GM23338 (cell line): ENCODE measurements around the gene NUDT4. TPM values are rescaled to one million over a fixed set of nuclear protein-coding genes. Genes with fewer than 3 reads are reported as not detected.

Source experiments
- ATAC-seq: fragments of 200-7000 bp; cut with Tn5 transposase; 3 replicates; pipeline ENCODE4 v1.9.1; 2020
- DNase-seq: peaks from one replicate; pipeline ENCODE4 v3.0.0-alpha.2; 2015; ENCODE audit warnings: low spot score
- H2AFZ ChIP-seq: fragments of 200-600 bp; sonication (generic); 2 replicates; pipeline ENCODE4 v1.8.0; 2016; ENCODE audit warnings: antibody characterized with exemption, mild to moderate bottlenecking, moderate library complexity
- H3F3A ChIP-seq: fragments of 200-600 bp; sonication (generic); replicated peaks from 2 replicates; pipeline ENCODE4 v1.8.0; 2017; ENCODE audit warnings: antibody characterized with exemption, mixed run types, low read depth
- H3K27ac ChIP-seq: fragments of 200-600 bp; sonication (generic); 2 replicates; pipeline ENCODE4 v1.6.1; 2016; ENCODE audit warnings: low read depth
- H3K27me3 ChIP-seq: fragments of 200-600 bp; sonication (generic); 2 replicates; pipeline ENCODE4 v1.8.0; 2016; ENCODE audit warnings: mild to moderate bottlenecking, mixed run types, moderate library complexity; ENCODE audit not compliant: insufficient read depth
- H3K36me3 ChIP-seq: fragments of 200-600 bp; sonication (generic); 2 replicates; pipeline ENCODE4 v1.8.0; 2016; ENCODE audit warnings: mild to moderate bottlenecking; ENCODE audit not compliant: insufficient read depth
- H3K4me1 ChIP-seq: fragments of 200-600 bp; sonication (generic); 2 replicates; pipeline ENCODE4 v1.8.0; 2016; ENCODE audit warnings: mild to moderate bottlenecking, moderate library complexity; ENCODE audit not compliant: insufficient read depth
- H3K4me2 ChIP-seq: fragments of 200-600 bp; sonication (generic); 2 replicates; pipeline ENCODE4 v1.7.1; 2017; ENCODE audit warnings: mixed run types
- H3K4me3 ChIP-seq: fragments of 200-600 bp; sonication (generic); 2 replicates; pipeline ENCODE4 v1.6.1; 2016; ENCODE audit warnings: mixed run types
- H3K79me2 ChIP-seq: fragments of 200-600 bp; sonication (generic); replicated peaks from 2 replicates; pipeline ENCODE4 v1.8.0; 2017; ENCODE audit warnings: mild to moderate bottlenecking; ENCODE audit not compliant: insufficient read depth
- H3K9me2 ChIP-seq: fragments of 200-600 bp; sonication (generic); 2 replicates; pipeline ENCODE4 v1.8.0; 2017; ENCODE audit not compliant: insufficient read depth
- H4K20me1 ChIP-seq: fragments of 200-600 bp; sonication (generic); replicated peaks from 2 replicates; pipeline ENCODE4 v1.8.0; 2017; ENCODE audit warnings: mild to moderate bottlenecking; ENCODE audit not compliant: insufficient read depth
- H3K27ac Mint-ChIP-seq: 2 replicates; pipeline ENCODE4 v1.8.0; 2020; ENCODE audit warnings: inconsistent platforms, mild to moderate bottlenecking, moderate library complexity, mixed read lengths
- H3K27me3 Mint-ChIP-seq: 3 replicates; pipeline ENCODE4 v1.8.0; 2022; ENCODE audit warnings: low read depth, mild to moderate bottlenecking, moderate library complexity, mixed read lengths, inconsistent platforms; ENCODE audit not compliant: insufficient read depth, poor library complexity
- H3K36me3 Mint-ChIP-seq: 3 replicates; pipeline ENCODE4 v1.8.0; 2021; ENCODE audit warnings: low read depth, mild to moderate bottlenecking, inconsistent platforms, moderate library complexity, mixed read lengths
- H3K4me1 Mint-ChIP-seq: 3 replicates; pipeline ENCODE4 v1.8.0; 2020; ENCODE audit warnings: mild to moderate bottlenecking, inconsistent platforms, mixed read lengths
- H3K4me3 Mint-ChIP-seq: 3 replicates; pipeline ENCODE4 v1.8.0; 2021; ENCODE audit warnings: moderate library complexity, mild to moderate bottlenecking, inconsistent platforms, mixed read lengths
- H3K9me3 Mint-ChIP-seq: 3 replicates; pipeline ENCODE4 v1.8.0; 2020; ENCODE audit warnings: moderate library complexity, mild to moderate bottlenecking, inconsistent platforms, mixed read lengths
- CTCF ChIP-seq, 2 experiments: fragments of 200-600 bp in 1 of 2; sonication (generic) in 1 of 2; conservative IDR thresholded peaks; 2 replicates each; pipeline versions ENCODE4 v1.5.1 to v1.6.1; 2016 to 2017; ENCODE audit warnings: antibody characterized with exemption in 2 of 2, low read depth in 2 of 2, mild to moderate bottlenecking in 2 of 2, moderate library complexity in 1 of 2
- ETS1 ChIP-seq: IDR thresholded peaks from 2 replicates; pipeline ENCODE4 v1.6.1; 2016; ENCODE audit warnings: antibody characterized with exemption
- EZH2 ChIP-seq: fragments of 200-600 bp; sonication (generic); IDR thresholded peaks from one replicate; pipeline ENCODE4 v1.8.0; 2017; ENCODE audit warnings: antibody characterized with exemption, mild to moderate bottlenecking, low read depth; ENCODE audit not compliant: unreplicated experiment
- EZH2phosphoT487 ChIP-seq: fragments of 200-600 bp; sonication (generic); IDR thresholded peaks from one replicate; pipeline ENCODE4 v1.8.1; 2018; ENCODE audit warnings: antibody characterized with exemption; ENCODE audit not compliant: unreplicated experiment
- REST ChIP-seq: IDR thresholded peaks from one replicate; pipeline ENCODE4 v1.6.1; 2018; ENCODE audit warnings: antibody characterized with exemption; ENCODE audit not compliant: unreplicated experiment
- STAT1 ChIP-seq: IDR thresholded peaks from one replicate; pipeline ENCODE4 v1.6.1; 2016; ENCODE audit warnings: antibody characterized with exemption; ENCODE audit not compliant: unreplicated experiment
- ZNF462 ChIP-seq: fragments of 250-450 bp; sonication (Bioruptor Pico); IDR thresholded peaks from 2 replicates; pipeline ENCODE4 v1.5.0; 2020; ENCODE audit warnings: mild to moderate bottlenecking, moderate library complexity
- polyA plus RNA-seq: library from polyadenylated mRNA; unstranded; fragments of >200 nt; fragmentation: Nextera tagmentation; extraction: Ambion mirVana; gene quantifications from 2 replicates; pipeline ENCODE4 v1.2.1, GENCODE V29; 2016
- total RNA-seq: library from RNA; depleted of rRNA; stranded (reverse); fragments of >200 nt; shearing (Covaris generic); gene quantifications from 2 replicates; pipeline ENCODE4 v1.2.3, GENCODE V29; 2014

NUDT4 gene
- total and polyA plus RNA-seq, 2 experiments from 2014 or later = 32.3 to 67.2 TPM

- H3K4me3 Mint-ChIP-seq = no peak overlapping the region
- H3K9me3 Mint-ChIP-seq = no peaks in the 10 kb centered on the region
- Histone ChIP-seq H4K20me1 (no peaks in the 10 kb centered on the region), H3K4me3 (no peak overlapping the region), H3K27me3 (no peaks in the 10 kb centered on the region), H3K27ac (no peak overlapping the region), H3K4me1 (no peaks in the 10 kb centered on the region), H2AFZ (no peak overlapping the region), H3F3A (no peaks in the 10 kb centered on the region), H3K9me2 (0 out of 2 replicates have a peak, but pooled peaks cover 4% of the 10 kb centered on the region), H3K36me3 (no peaks in the 10 kb centered on the region), H3K79me2 (no peaks in the 10 kb centered on the region), H3K4me2 (no peak overlapping the region)
- H3K27ac Mint-ChIP-seq = no peak overlapping the region
- no peak for DNase-seq
- H3K36me3 Mint-ChIP-seq = no peaks in the 10 kb centered on the region
- ATAC-seq = no peak
- H3K27me3 Mint-ChIP-seq = no peaks in the 10 kb centered on the region
- H3K4me1 Mint-ChIP-seq = no peaks in the 10 kb centered on the region; the same call in 2 of the 3 replicates
- no peak for TF ChIP-seq ETS1
- no peak for TF ChIP-seq STAT1
- no peak for TF ChIP-seq EZH2
- no peak for TF ChIP-seq EZH2phosphoT487
- no peak for TF ChIP-seq CTCF (conservative IDR thresholded peaks at IDR 0.05; ENCODE audit: low read depth in 2 of 2)
Measured at GRCh38 chr12:93338598-93338997, 39.1 kb upstream of the NUDT4 start.

- H3K4me1 Mint-ChIP-seq = no peaks in the 10 kb centered on the region; the same call in 2 of the 3 replicates
- Histone ChIP-seq H3K79me2 (no peaks in the 10 kb centered on the region), H2AFZ (no peak overlapping the region), H3K36me3 (no peaks in the 10 kb centered on the region), H4K20me1 (no peaks in the 10 kb centered on the region), H3K9me2 (0 out of 2 replicates have a peak, but pooled peaks cover 4% of the 10 kb centered on the region), H3K4me1 (no peaks in the 10 kb centered on the region), H3K27ac (no peak overlapping the region), H3K4me3 (no peak overlapping the region), H3K4me2 (no peak overlapping the region), H3K27me3 (no peaks in the 10 kb centered on the region), H3F3A (no peaks in the 10 kb centered on the region)
- H3K4me3 Mint-ChIP-seq = no peak overlapping the region
- no peaks in the 10 kb centered on the region for H3K36me3 Mint-ChIP-seq
- no peak for ATAC-seq
- no peaks in the 10 kb centered on the region for H3K9me3 Mint-ChIP-seq
- no peak for DNase-seq
- no peaks in the 10 kb centered on the region for H3K27me3 Mint-ChIP-seq
- H3K27ac Mint-ChIP-seq = no peak overlapping the region
- no peak for TF ChIP-seq ZNF462 (CRISPR knock-in tag)
- TF ChIP-seq EZH2 = no peak
- no peak for TF ChIP-seq REST
- no peak for TF ChIP-seq ETS1
Measured at GRCh38 chr12:93339695-93340094, 38.0 kb upstream of the NUDT4 start.
